Osteoblast (primary cell): ENCODE data around the gene RYR3. TPM values are rescaled to one million over a fixed set of nuclear protein-coding genes. Genes with fewer than 3 reads are reported as not detected.

Experiments
- DNase-seq: peaks from one replicate; pipeline ENCODE4 v3.0.0; 2011; ENCODE audit warnings: low spot score, mixed read lengths; ENCODE audit not compliant: insufficient read length; ENCODE audit errors: missing footprints
- H2AFZ ChIP-seq: 2 replicates; pipeline ENCODE4 v1.6.0; 2011; ENCODE audit warnings: mild to moderate bottlenecking, low read length
- H3K27ac ChIP-seq: 2 replicates; pipeline ENCODE4 v1.5.1; 2011; ENCODE audit warnings: mild to moderate bottlenecking, low read depth, low read length, moderate library complexity
- H3K27me3 ChIP-seq: 2 replicates; pipeline ENCODE4 v1.6.0; 2012; ENCODE audit warnings: mild to moderate bottlenecking, control low read depth, inconsistent platforms, low read length, moderate library complexity; ENCODE audit not compliant: insufficient read depth
- H3K36me3 ChIP-seq: 2 replicates; pipeline ENCODE4 v1.5.1; 2011; ENCODE audit warnings: mild to moderate bottlenecking, low read length, control low read depth, moderate library complexity; ENCODE audit not compliant: insufficient read depth
- H3K4me1 ChIP-seq: 2 replicates; pipeline ENCODE4 v1.5.1; 2011; ENCODE audit warnings: mild to moderate bottlenecking, low read length, control low read depth, moderate library complexity; ENCODE audit not compliant: insufficient read depth
- H3K4me2 ChIP-seq: 2 replicates; pipeline ENCODE4 v1.6.0; 2011; ENCODE audit warnings: mild to moderate bottlenecking, low read length; ENCODE audit not compliant: insufficient read depth
- H3K4me3 ChIP-seq: fragments of 200-600 bp; sonication (generic); 3 replicates; pipeline ENCODE4 v1.5.1; 2012; ENCODE audit warnings: mild to moderate bottlenecking, low read length, inconsistent platforms; ENCODE audit not compliant: insufficient read depth
- H3K79me2 ChIP-seq: 2 replicates; pipeline ENCODE4 v1.6.0; 2012; ENCODE audit warnings: mild to moderate bottlenecking, low read length, control low read depth, inconsistent platforms; ENCODE audit not compliant: insufficient read depth
- H3K9me3 ChIP-seq: 2 replicates; pipeline ENCODE4 v1.5.1; 2011; ENCODE audit warnings: low read depth, low read length, control low read depth
- H4K20me1 ChIP-seq: 2 replicates; pipeline ENCODE4 v1.6.0; 2012; ENCODE audit warnings: mild to moderate bottlenecking, low read length, control low read depth; ENCODE audit not compliant: insufficient read depth
- CTCF ChIP-seq: IDR thresholded peaks from 2 replicates; pipeline ENCODE4 v1.5.1; 2011; ENCODE audit warnings: mild to moderate bottlenecking, low read depth, low read length, moderate library complexity; ENCODE audit errors: extremely low read depth
- total RNA-seq: library from RNA; depleted of rRNA; stranded (reverse); fragments of >200 nt; gene quantifications from 2 replicates; pipeline ENCODE4 v1.2.3, GENCODE V29; 2012

RYR3 gene
- total RNA-seq, 1 donor: not detected

GRCh38 chr15:33438396-33438795, 127.6 kb downstream of the RYR3 start:
- Histone ChIP-seq H3K4me2 (no peak overlapping the region), H3K4me1 (no peaks in the 10 kb centered on the region), H3K27ac (no peak overlapping the region), H3K36me3 (no peaks in the 10 kb centered on the region), H3K27me3 (no peaks in the 10 kb centered on the region), H4K20me1 (no peaks in the 10 kb centered on the region), H3K79me2 (no peaks in the 10 kb centered on the region), H2AFZ (no peak overlapping the region), H3K9me3 (no peaks in the 10 kb centered on the region), H3K4me3 (no peak overlapping the region)
- TF ChIP-seq CTCF: no peak
- no peak for DNase-seq

GRCh38 chr15:33440900-33441299, 130.1 kb downstream of the RYR3 start:
- DNase-seq: no peak
- H3K79me2 ChIP-seq: no peaks in the 10 kb centered on the region
- no peaks in the 10 kb centered on the region for H3K27me3 ChIP-seq
- H3K4me2 ChIP-seq: no peak overlapping the region
- H3K4me3 ChIP-seq: no peak overlapping the region
- no peak overlapping the region for H3K27ac ChIP-seq
- H3K4me1 ChIP-seq: no peaks in the 10 kb centered on the region
- TF ChIP-seq CTCF: no peak
- no peaks in the 10 kb centered on the region for H3K36me3 ChIP-seq
- no peaks in the 10 kb centered on the region for H3K9me3 ChIP-seq
- no peak overlapping the region for H2AFZ ChIP-seq
- no peaks in the 10 kb centered on the region for H4K20me1 ChIP-seq

- no peak overlapping the region for H3K4me3 ChIP-seq
- H3K36me3 ChIP-seq: no peaks in the 10 kb centered on the region
- no peaks in the 10 kb centered on the region for H3K79me2 ChIP-seq
- H2AFZ ChIP-seq: no peak overlapping the region
- TF ChIP-seq CTCF: no peak
- no peak overlapping the region for H3K4me2 ChIP-seq
- no peak for DNase-seq
- H3K4me1 ChIP-seq: no peaks in the 10 kb centered on the region
- H3K27ac ChIP-seq: no peak overlapping the region
- H3K27me3 ChIP-seq: no peaks in the 10 kb centered on the region
- no peaks in the 10 kb centered on the region for H4K20me1 ChIP-seq
- no peaks in the 10 kb centered on the region for H3K9me3 ChIP-seq
These were observed 131.7 kb downstream of the RYR3 start for GRCh38 chr15:33442449-33442848.

GRCh38 chr15:33443708-33444107, 132.9 kb downstream of the RYR3 start:
- peaks cover 1% of the 10 kb centered on the region for H3K27me3 ChIP-seq
- H4K20me1 ChIP-seq: no peaks in the 10 kb centered on the region
- DNase-seq: no peak

More at GRCh38 chr15:33443708-33444107, 132.9 kb downstream of the RYR3 start:
- Histone ChIP-seq H2AFZ (no peak overlapping the region), H3K79me2 (no peaks in the 10 kb centered on the region), H3K36me3 (no peaks in the 10 kb centered on the region), H3K4me2 (no peak overlapping the region), H3K4me3 (no peak overlapping the region), H3K27ac (no peak overlapping the region), H3K9me3 (no peaks in the 10 kb centered on the region), H3K4me1 (no peaks in the 10 kb centered on the region)
- no peak for TF ChIP-seq CTCF
